NCI-H1930 (cell line): ENCODE data around the gene HCN2.

Experiments
- DNase-seq, 2 experiments: peaks; one replicate each; lab custom pipeline; 2025; lab: John Stamatoyannopoulos, UW

Gene HCN2

DNA sequence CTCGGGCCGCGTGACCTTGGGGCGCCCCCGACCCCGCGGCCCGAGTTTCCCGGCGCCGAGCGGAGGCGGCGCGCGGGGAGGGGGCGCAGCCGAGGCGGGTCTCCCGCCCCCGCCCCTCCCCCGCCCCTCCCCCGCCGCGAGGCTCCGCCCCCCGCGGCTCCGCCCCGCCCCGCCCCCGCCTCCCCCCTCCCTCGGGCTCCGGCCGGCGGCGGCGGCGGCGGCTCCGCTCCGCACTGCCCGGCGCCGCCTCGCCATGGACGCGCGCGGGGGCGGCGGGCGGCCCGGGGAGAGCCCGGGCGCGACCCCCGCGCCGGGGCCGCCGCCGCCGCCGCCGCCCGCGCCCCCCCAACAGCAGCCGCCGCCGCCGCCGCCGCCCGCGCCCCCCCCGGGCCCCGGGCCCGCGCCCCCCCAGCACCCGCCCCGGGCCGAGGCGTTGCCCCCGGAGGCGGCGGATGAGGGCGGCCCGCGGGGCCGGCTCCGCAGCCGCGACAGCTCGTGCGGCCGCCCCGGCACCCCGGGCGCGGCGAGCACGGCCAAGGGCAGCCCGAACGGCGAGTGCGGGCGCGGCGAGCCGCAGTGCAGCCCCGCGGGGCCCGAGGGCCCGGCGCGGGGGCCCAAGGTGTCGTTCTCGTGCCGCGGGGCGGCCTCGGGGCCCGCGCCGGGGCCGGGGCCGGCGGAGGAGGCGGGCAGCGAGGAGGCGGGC lies at the start of gene HCN2:
HCN2 (plus strand) TSS at position 189 of the 703 bp plus-strand sequence; CDS start at position 254, 65 bp downstream.
- DNase-seq, result peak in 1 of 2 experiments; percentile 38

DNA sequence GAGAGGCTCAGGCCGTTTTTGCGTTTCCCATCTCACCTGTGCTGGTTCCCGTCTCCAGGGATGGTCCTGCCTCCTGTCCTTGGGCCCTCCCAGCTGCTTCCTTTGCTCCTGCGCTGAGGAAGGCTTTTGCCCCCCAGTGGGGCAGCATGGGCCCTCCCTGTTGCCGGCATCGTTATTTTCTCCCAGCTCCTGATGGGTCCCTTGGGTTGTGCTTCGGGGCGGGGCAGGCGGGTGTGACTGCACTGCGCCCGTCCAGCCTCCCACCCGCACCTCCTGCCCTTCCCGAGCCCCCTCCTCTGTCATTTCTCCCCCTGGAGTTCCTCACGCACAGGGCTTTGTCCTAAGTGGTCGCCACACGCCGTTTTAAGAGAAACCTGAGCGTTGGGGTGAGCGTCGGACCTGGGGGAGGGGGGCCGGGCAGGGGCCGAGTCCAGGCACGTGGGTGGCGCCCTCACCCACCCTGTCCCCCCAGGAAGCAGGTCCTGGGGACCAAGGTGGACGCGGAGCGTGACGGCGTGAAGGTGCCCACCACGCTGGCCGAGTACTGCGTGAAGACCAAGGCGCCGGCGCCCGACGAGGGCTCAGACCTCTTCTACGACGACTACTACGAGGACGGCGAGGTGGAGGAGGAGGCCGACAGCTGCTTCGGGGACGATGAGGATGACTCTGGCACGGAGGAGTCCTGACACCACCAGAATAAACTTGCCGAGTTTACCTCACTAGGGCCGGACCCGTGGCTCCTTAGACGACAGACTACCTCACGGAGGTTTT lies 48.6 kb upstream of the HCN2 start:
- DNase-seq, result no peak

DNA sequence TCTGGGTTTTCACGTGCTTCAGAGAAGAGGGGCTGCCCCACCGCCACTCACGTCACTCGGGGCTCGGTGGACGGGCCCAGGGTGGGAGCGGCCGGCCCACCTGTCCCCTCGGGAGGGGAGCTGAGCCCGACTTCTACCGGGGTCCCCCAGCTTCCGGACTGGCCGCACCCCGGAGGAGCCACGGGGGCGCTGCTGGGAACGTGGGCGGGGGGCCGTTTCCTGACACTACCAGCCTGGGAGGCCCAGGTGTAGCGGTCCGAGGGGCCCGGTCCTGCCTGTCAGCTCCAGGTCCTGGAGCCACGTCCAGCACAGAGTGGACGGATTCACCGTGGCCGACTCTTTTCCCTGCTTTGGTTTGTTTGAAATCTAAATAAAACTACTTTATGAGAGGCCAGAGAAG lies 48.0 kb upstream of the HCN2 start:
- DNase-seq, result no peak

- no peak for DNase-seq
Measured at GRCh38 chr19:542173-542866, 47.4 kb upstream of the HCN2 start.

DNA sequence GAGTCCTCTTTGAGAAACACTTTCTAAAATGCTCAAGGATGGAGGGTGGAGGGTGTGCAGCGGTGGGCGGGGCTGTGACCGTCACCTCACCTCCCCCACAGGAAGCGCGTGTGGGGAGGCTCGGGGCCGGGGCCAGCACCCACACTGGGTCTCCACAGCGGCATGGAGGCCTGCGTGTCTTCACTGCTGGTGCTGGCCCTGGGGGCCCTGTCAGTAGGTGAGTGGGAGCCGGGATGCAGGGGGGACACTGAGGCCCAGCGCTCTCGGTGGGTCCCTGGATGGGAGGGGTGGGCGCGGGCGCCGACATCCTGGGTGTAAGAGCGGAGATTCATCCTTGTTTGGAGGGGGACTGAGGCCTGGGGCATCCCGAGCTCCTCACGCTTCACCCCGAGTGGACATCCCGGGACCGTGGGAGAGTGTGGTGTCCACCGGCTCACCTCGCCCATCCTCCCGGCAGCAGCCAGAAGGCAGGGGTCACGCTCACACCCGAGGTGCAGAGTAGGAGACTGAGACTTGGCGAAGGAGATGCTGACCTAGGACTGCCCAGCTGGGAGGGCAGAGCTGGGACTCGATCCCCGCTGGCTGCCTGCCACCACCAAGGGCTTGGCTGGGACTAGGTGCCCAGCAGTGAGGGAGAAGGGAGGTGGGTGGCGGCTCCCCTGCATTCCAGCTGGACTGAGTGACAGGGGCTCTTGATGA lies 45.6 kb upstream of the HCN2 start, which contains the start of gene GZMM:
GZMM (plus strand) TSS at position 144 of the 699 bp plus-strand sequence; CDS start at position 163, 19 bp downstream.
- no peak for DNase-seq

DNA sequence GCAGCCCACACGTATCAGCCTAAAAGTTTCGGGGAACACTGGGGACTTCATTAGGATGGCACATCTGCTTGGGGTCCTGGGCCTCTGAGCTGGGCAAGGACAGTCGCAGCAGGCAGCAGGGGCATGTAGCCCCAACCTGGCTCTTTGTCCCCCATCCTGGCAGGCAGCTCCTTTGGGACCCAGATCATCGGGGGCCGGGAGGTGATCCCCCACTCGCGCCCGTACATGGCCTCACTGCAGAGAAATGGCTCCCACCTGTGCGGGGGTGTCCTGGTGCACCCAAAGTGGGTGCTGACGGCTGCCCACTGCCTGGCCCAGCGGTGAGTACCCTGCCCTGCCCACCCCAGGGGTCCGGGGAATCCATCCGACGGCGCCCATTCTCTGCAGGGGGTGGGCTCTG lies 42.6 kb upstream of the HCN2 start:
- no peak for DNase-seq

DNA sequence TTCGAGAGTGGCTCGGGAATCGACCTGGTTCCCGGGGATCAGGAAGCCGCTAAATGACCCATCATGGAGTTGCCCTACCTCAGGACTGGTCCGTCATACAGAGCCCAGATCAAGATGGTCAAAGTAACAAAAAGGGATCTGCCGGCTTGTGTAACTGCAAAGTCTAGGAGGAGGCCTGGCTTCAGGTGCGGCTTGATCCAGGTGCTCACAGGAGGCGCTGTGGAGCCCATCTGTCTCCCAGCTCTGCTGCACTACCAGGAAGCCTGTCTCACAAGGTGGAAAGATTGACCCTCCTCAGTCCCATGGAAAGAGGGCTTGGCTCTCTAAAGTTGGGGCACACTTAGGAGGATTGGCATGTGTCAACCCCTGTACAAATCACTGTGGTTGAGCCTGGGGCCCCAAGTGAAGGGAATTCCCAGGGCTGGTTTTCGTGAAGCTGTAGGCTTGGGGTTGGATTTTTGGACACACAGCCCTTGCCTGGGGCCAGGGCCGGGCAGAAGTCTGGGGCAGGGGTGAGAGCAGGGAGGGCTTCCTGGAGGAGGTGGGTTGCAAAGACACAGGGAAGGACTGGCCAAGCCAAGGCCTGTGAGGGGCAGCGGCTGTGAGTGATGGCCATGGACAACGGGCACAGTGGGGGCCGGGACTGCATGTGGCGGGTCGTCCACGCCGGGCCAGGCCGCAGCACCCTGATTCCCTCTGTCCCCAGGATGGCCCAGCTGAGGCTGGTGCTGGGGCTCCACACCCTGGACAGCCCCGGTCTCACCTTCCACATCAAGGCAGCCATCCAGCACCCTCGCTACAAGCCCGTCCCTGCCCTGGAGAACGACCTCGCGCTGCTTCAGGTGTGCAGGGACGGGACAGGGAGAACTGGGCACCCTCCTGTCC lies 41.6 kb upstream of the HCN2 start:
- no peak for DNase-seq

DNA sequence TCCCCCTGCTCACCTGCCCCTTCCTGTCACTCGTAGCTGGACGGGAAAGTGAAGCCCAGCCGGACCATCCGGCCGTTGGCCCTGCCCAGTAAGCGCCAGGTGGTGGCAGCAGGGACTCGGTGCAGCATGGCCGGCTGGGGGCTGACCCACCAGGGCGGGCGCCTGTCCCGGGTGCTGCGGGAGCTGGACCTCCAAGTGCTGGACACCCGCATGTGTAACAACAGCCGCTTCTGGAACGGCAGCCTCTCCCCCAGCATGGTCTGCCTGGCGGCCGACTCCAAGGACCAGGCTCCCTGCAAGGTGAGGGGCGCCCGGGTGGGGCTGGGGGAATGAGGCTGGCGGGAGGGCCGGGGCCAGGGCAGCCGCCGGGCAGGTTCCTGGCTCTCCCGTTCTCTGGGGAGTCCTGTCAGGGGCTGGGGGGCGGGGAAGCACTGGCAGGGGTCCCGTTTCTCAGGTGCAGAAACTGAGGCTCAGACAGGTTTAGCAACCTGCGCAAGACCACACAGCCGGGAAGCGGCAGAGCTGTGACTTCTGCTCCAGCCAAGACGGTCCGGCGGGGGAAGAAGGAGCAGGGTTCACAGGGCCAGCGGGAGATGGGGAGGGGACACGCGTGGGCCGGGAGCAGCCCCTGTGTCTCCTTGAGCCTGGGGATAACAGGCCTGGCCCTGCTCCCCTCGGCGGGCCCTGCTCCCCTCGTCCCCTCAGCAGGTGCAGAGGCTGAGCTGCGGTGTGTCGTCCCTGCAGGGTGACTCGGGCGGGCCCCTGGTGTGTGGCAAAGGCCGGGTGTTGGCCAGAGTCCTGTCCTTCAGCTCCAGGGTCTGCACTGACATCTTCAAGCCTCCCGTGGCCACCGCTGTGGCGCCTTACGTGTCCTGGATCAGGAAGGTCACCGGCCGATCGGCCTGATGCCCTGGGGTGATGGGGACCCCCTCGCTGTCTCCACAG lies 40.5 kb upstream of the HCN2 start:
- no peak for DNase-seq

DNA sequence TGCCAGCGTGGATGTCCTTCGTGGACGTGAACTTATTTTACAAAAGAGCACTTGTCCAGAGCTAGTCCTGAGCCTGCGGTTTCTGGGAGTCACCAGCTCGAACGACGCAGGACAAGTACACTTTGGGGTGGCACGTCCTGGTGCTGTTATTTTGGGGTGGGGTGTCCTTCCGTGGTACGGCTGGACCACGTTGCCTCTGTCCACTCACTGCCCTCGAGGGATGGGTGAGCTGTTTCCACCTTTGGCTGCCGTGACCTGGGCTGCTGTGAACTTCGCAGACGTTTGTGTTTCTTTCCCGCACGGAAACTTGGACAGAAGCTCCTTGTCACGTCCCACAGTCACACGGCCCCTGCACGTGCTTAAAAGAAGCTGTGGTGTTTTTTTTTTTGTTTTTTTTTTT lies 34.9 kb upstream of the HCN2 start:
- DNase-seq, result no peak

DNA sequence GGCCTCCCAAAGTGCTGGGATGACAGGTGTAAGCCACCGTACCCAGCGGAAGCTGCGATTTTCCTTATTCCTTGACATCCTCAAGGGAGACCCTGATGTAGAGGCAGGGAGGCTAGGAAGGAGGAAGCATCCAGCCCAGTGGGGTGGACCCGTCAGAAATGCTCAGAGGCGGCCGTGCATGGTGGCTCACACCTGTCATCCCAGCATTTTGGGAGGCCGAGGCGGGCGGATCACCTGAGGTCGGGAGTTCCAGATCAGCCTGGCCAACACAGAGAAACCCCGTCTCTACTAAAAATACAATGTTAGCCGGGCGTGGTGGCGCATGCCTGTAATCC lies 34.2 kb upstream of the HCN2 start:
- no peak for DNase-seq

- DNase-seq, result no peak
Measured at GRCh38 chr19:556611-557382, 32.9 kb upstream of the HCN2 start.

GRCh38 chr19:558770-559439 lies 30.8 kb upstream of the HCN2 start:
- DNase-seq, result no peak

- DNase-seq, result no peak
Measured at GRCh38 chr19:560121-560520, 29.6 kb upstream of the HCN2 start.

DNA sequence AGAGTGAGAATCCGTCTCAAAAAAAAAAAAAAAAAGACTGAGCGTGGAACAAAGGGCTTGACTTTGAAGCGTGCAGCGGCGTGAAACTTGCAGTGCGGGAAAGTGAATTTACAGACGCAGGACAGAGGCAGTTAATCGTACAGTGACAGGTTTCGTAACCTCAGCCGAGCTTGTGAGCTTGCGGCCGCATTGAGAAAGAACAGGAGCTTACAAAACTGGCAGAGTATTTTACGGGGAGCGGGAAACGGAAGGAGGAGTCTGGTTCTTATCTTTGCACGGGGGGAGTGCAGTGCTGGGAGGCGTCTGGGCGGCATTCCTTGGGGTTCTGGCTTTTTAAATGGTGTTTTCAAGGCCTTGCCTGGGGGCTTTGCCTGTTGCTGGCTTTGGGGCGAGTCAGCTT lies 23.3 kb upstream of the HCN2 start:
- no peak for DNase-seq

GRCh38 chr19:566844-567243 lies 22.8 kb upstream of the HCN2 start:
- DNase-seq, result no peak

- no peak for DNase-seq
Measured at GRCh38 chr19:567296-567900, 22.3 kb upstream of the HCN2 start.

DNA sequence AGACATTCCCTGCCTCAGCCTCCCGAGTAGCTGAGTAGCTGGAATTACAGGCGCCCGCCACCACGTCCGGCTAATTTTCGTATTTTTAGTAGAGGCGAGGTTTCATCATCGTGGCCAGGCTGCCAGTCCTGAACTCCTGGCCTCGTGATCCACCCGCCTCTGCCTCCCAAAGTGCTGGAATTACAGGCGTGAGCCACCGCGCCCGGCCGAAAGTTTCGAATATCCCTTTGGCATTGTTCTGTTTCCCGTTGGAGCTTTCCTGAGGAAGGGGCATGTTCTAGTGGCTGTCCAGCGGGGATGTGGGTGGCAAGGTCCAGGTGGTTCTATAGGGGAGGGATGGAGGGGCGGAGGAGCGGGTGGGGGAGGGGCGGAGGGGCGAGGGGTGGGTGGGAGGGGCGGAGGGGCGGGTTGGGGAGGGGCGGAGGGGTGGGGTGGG lies 19.4 kb upstream of the HCN2 start:
- no peak for DNase-seq

DNA sequence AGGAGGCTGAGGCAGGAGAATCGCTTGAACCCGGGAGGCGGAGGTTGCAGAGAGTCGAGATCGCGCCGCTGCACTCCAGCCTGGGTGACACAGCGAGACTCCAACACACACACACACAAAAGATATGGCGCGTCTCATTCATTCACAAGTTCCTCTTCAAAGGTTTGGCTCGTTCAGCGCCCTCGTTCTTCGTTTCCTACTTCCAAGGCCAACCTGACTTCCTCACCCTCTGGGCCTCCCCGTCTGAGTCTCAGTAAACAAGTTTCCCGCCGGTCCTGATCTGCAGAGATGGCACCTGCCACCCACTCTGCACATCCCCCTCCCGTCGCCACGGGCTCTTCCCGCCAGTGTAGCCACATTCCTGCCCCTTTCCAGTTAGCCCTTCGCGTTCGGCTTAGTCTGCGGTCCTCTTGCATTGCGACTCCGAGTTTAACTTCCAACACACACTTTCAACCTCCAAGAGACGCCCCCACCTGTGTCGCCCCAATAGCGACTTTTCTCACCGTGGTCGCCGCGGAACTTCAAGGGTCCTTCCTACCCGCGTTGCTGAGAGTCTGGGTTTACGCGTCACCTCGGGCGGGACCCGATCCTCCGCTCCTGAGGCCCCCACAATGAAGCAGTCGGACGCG lies 18.6 kb upstream of the HCN2 start:
- peak; percentile 39 to 58 for DNase-seq
